ENCODE data around the gene TBCD.

Gene TBCD

GRCh38 chr17:82751571-82752370, at the start of gene TBCD:
TSS of gene TBCD (plus strand) at chr17:82752065. CDS start at chr17:82752194, 129 bp downstream.
- peak; percentile 91 for DNase-seq (ENCODE audit: low spot score)

DNA sequence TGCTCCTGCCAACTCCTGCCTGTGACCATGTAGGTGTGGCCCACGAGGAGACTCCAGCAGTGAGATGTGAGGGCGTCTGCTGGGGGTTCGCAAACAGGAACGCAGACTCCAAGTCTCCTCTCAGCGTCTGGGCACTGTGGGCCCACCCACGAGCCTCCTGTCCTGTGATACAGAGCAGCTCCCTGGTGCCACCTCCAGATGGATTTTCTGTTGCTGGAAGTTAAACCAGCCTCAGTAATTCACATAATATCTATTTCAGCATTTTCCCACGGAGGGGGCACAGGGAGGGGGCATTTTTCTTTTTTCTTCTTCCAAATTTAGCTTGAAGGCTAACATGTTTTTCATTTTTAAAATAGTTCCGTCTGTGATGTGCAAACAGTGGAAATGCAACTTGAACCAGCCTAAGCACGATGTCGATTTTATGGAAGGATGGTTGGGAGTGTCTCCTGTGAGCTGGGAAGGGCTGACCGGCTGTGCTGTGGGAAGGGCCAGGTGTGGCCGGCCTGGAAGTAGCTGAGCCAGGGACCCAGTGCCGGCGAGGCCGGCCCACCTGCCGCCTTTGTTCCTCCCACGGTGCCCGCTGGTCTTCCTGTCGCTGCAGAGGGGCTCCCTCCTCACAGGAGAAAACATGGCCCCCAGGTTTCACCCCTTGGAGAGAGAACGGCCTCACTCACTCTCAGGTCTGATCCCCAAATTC, 49.5 kb upstream of the TBCD start:
- no peak for DNase-seq (ENCODE audit: low spot score)

DNA sequence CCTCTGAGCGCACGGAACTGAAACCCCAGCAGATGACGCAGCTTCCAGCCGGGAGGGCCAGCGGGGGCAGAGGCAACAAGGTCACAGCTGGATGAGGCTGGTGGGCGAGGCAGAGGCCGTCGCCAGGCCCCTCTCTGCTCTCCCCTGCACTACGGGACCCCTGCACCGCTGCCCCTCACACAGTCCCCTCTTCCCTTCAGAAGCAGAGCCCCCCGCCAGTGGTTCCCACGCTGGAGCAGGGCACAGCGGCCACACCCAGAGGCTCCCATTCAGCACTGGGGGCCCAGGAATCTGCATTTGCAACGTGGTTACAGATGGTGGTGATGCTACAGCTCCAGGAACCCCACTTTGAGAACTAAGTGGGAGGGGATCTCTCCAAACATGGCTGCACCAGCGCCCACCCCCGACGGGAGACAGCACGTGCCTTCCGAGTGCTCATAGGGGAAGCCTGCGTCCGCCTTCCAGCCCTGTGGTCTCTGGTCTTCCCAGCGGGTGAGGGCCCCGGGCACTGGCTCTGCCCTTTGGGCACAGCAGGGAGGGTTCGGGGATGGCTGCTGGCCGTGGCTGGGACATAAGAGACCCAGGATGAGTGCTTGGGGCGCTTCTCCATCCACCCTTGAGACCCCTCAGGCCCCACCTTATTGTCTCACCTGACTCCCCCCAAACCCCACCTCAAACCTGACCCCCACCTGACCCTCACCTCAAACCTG, 48.7 kb upstream of the TBCD start:
- no peak for DNase-seq (ENCODE audit: low spot score)

- DNase-seq (ENCODE audit: low spot score), result peak; percentile 37
Observed at GRCh38 chr17:82703935-82704865, 47.7 kb upstream of the TBCD start.

- no peak for DNase-seq (ENCODE audit: low spot score)
Observed at GRCh38 chr17:82704886-82705285, 47.0 kb upstream of the TBCD start.

- DNase-seq (ENCODE audit: low spot score), result no peak
Observed at GRCh38 chr17:82705756-82706155, 46.1 kb upstream of the TBCD start.

DNA sequence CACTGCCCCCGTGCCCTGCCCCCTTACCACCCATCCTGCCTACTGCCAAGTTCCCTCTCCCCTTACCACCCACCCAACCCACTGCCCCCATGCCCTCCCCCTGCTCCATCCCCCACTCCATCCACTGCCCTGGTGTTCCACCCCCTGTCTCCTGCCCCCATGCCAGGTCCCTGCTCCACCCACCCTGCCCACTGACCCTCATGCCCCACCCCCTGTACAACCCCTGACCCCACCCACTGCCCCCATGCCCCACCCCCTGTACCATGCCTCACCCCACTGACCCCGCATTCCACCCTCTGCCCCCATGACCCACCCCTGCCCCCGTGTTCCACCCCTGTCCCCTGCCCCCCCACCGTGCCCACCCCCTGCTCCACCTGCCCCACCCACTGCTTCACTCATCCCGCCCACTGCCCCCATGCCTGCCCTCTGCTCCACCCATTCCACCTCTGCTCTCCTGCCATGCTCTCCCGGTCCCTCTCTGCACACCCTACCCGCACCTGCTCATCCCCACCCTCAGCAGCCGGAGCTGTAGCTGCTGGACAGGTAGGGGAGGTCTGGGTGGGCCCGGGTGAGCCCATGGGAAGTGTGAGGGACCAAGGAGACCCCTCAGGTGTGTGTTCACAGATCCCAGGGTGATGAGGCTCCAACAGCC, 42.7 kb upstream of the TBCD start:
- DNase-seq (ENCODE audit: low spot score), result no peak

- DNase-seq (ENCODE audit: low spot score), result no peak
Observed at GRCh38 chr17:82709676-82710498, 42.0 kb upstream of the TBCD start.

- DNase-seq (ENCODE audit: low spot score), result no peak
Observed at GRCh38 chr17:82710499-82711232, 41.2 kb upstream of the TBCD start.

DNA sequence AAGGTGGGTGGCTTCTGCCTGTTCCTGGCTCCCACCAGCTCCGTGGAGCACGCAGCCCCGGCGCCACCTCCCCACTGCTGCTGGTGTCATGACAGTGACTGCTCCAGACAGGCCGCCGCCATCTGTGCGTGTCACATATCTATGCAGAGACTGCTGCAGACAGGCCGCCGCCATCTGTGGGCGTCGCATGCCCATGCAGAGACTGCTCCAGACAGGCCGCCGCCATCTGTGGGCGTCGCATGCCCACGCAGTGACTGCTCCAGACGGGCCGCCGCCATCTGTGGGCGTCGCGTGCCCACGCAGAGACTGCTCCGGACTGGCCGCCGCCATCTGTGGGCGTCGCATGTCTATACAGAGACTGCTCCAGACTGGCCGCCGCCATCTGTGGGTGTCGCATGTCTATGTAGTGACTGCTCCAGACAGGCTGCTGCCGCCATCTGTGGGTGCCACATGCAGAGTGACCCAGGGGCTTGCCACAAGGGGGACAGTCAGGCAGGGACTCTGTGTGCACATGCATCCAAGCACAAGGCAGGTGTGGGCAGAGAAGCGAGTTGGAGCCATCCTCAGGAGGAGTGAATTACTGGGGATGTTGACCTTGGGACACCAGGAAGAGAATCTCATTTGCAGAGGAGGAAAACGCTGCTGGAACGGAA, 38.7 kb upstream of the TBCD start:
- no peak for DNase-seq (ENCODE audit: low spot score)

- peak; percentile 92 for DNase-seq (ENCODE audit: low spot score)
Observed at GRCh38 chr17:82716203-82717010, 35.5 kb upstream of the TBCD start, which contains the start of gene FN3KRP. TSS of gene FN3KRP (plus strand) at chr17:82716706. CDS start at chr17:82716756, 50 bp downstream.

GRCh38 chr17:82718986-82719685, 32.7 kb upstream of the TBCD start:
- no peak for DNase-seq (ENCODE audit: low spot score)

GRCh38 chr17:82720204-82720603, 31.7 kb upstream of the TBCD start:
- DNase-seq (ENCODE audit: low spot score), result no peak

DNA sequence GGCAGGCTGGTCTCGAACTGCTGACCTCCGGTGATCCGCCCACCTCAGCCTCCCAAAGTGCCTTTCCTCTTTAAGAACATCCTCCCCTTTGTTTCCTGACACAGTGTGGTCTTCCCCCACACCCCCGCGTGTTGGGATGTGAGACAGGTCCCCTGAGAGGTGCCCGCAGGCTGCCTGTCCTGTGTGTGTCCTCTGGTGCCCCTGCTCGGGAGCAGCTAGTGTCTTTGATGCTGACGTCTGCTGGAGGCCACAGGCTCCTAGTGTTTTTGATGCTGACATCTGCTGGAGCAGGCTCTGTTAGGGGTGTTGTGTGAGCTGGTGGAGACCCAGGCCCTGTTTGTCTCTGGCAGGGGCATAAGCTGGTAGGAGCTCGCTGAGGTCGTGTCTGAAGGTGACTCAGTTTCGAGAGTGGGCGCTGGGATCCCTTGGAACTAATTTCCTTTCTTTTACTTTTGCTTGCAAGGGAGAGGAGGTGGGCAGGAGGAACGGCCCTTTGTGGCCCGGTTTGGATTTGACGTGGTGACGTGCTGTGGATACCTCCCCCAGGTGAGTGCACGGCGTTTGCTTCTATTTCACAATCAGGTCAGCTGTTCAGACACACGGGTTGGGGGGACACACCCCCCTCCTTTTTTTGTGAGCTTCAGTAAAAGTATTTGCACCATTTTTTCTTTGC, 29.4 kb upstream of the TBCD start:
- no peak for DNase-seq (ENCODE audit: low spot score)

GRCh38 chr17:82723169-82723807, 28.6 kb upstream of the TBCD start:
- DNase-seq (ENCODE audit: low spot score), result no peak

GRCh38 chr17:82726427-82726826, 25.4 kb upstream of the TBCD start:
- DNase-seq (ENCODE audit: low spot score), result no peak

Data from LoVo (cell line).